Measurements from ENCODE around the gene UGT2A1. TPM values are rescaled to one million over a fixed set of nuclear protein-coding genes. Genes with fewer than 3 reads are reported as not detected.
"Not testable (repeated sequence)": the region's sequence is repeated elsewhere in the genome, so short reads cannot be mapped to it uniquely, and the experiment has no call there.

Gene UGT2A1
- polyA plus RNA-seq, 1 experiment: not detected

DNA sequence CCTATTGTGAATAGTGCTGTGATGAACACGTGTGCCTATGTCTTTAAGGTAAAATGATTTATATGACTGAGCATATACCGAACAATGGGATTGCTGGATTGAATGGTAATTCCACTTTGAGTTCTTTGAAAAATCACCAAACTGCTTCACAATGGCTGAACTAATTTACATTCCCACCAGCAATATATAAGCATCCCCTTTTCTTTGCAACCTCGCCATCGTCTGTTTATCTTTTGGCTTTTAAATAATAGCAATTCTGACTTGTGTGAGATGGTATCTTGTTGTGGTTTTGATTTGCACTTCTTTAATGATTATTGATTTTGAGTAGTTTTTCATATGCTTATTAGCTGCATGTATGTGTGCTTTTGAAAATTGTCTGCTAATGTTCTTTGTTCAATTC, 31.8 kb upstream of the UGT2A1 start:
- POLR2A ChIA-PET: no interaction called here
- Histone ChIP-seq H3K4me3 (ENCODE audit: low read depth, low read length) (no peak overlapping the region), H3K27me3 (ENCODE audit: control insufficient read depth, insufficient read depth, low read length) (no peaks in the 10 kb centered on the region), H3K36me3 (ENCODE audit: control insufficient read depth, insufficient read depth, low read length) (no peaks in the 10 kb centered on the region)
- DNase-seq (ENCODE audit: low read depth): no peak
- CTCF ChIA-PET: interaction anchor here (0.6 kb wide), 1 partner anchor 197 kb away, joined by 3 read pairs; no protein-coding TSS in a partner anchor
- TF ChIP-seq, protein P1, sequence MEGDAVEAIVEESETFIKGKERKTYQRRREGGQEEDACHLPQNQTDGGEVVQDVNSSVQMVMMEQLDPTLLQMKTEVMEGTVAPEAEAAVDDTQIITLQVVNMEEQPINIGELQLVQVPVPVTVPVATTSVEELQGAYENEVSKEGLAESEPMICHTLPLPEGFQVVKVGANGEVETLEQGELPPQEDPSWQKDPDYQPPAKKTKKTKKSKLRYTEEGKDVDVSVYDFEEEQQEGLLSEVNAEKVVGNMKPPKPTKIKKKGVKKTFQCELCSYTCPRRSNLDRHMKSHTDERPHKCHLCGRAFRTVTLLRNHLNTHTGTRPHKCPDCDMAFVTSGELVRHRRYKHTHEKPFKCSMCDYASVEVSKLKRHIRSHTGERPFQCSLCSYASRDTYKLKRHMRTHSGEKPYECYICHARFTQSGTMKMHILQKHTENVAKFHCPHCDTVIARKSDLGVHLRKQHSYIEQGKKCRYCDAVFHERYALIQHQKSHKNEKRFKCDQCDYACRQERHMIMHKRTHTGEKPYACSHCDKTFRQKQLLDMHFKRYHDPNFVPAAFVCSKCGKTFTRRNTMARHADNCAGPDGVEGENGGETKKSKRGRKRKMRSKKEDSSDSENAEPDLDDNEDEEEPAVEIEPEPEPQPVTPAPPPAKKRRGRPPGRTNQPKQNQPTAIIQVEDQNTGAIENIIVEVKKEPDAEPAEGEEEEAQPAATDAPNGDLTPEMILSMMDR (IDR thresholded peaks at IDR 0.05; ENCODE audit: insufficient read depth, low read depth, low read length): no peak

GRCh38 chr4:69668680-69669079, 15.6 kb upstream of the UGT2A1 start:
- CTCF ChIA-PET: no interaction called here
- no peaks in the 10 kb centered on the region for H3K27me3 ChIP-seq (ENCODE audit: control insufficient read depth, insufficient read depth, low read length)
- POLR2A ChIA-PET: no interaction called here
- TF ChIP-seq, protein P1 (IDR thresholded peaks at IDR 0.05; ENCODE audit: insufficient read depth, low read depth, low read length): no peak
- H3K4me3 ChIP-seq (ENCODE audit: low read depth, low read length): no peak overlapping the region
- no peaks in the 10 kb centered on the region for H3K36me3 ChIP-seq (ENCODE audit: control insufficient read depth, insufficient read depth, low read length)
- DNase-seq (ENCODE audit: low read depth): no peak

- H3K27me3 ChIP-seq (ENCODE audit: control insufficient read depth, insufficient read depth, low read length); H3K36me3 ChIP-seq (ENCODE audit: control insufficient read depth, insufficient read depth, low read length); H3K4me3 ChIP-seq (ENCODE audit: low read depth, low read length); DNase-seq (ENCODE audit: low read depth); POLR2A ChIA-PET; CTCF ChIA-PET: not testable (repeated sequence)
Measured at GRCh38 chr4:69664009-69664408, 11.0 kb upstream of the UGT2A1 start.

DNA sequence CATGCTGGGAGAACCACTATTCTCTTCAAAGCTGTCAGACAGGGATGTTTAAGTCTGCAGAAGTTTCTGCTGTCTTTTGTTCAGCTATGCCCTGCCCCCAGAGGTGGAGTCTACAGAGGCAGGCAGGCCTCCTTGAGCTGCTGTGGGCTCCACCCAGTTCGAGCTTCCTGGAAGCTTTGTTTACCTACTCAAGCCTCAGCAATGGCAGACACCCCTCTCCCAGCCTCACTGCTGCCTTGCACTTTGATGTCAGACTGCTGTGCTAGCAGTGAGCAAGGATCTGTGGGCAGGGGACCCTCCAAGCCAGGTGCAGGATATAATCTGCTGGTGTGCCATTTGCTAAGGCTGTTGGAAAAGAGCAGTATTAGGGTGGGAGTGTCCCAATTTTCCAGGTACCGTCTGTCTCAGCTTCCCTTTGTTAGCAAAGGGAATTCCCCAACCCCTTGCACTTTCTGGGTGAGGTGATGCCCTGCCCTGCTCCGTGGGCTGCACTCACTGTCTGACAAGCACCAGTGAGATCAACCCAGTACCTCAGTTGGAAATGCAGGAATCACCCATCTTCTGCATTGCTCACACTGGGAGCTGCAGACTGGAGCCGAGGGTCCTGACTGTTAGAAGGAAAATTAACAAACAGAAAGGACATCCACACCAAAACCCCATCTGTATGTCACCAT, 8.2 kb upstream of the UGT2A1 start:
- H3K4me3 ChIP-seq (ENCODE audit: low read depth, low read length); DNase-seq (ENCODE audit: low read depth); CTCF ChIA-PET; POLR2A ChIA-PET; H3K27me3 ChIP-seq (ENCODE audit: control insufficient read depth, insufficient read depth, low read length); H3K36me3 ChIP-seq (ENCODE audit: control insufficient read depth, insufficient read depth, low read length): not testable (repeated sequence)

GRCh38 chr4:69658133-69658532, 5.1 kb upstream of the UGT2A1 start:
- ChIA-PET POLR2A (no interaction called here), CTCF (no interaction called here)
- no peak for DNase-seq (ENCODE audit: low read depth)
- TF ChIP-seq, protein P1 (IDR thresholded peaks at IDR 0.05; ENCODE audit: insufficient read depth, low read depth, low read length): no peak
- Histone ChIP-seq H3K27me3 (ENCODE audit: control insufficient read depth, insufficient read depth, low read length) (no peaks in the 10 kb centered on the region), H3K4me3 (ENCODE audit: low read depth, low read length) (no peak overlapping the region), H3K36me3 (ENCODE audit: control insufficient read depth, insufficient read depth, low read length) (no peaks in the 10 kb centered on the region)

GRCh38 chr4:69656653-69657158, 3.7 kb upstream of the UGT2A1 start:
- ChIA-PET CTCF (no interaction called here), POLR2A (no interaction called here)
- Histone ChIP-seq H3K27me3 (ENCODE audit: control insufficient read depth, insufficient read depth, low read length) (no peaks in the 10 kb centered on the region), H3K36me3 (ENCODE audit: control insufficient read depth, insufficient read depth, low read length) (no peaks in the 10 kb centered on the region), H3K4me3 (ENCODE audit: low read depth, low read length) (no peak overlapping the region)
- TF ChIP-seq, protein P1 (IDR thresholded peaks at IDR 0.05; ENCODE audit: insufficient read depth, low read depth, low read length): no peak
- no peak for DNase-seq (ENCODE audit: low read depth)
